Activated naive CD8-positive, alpha-beta T cell (primary cell): ENCODE measurements around the gene TSPAN8.
"Not testable (repeated sequence)": the region's sequence is repeated elsewhere in the genome, so short reads cannot be mapped to it uniquely, and the experiment has no call there.

ENCODE experiments used
- H3K27ac Mint-ChIP-seq: one replicate; pipeline ENCODE4 v1.8.0; 2021; ENCODE audit warnings: mixed read lengths
- H3K27me3 Mint-ChIP-seq: one replicate; pipeline ENCODE4 v1.8.0; 2021; ENCODE audit warnings: mixed read lengths
- H3K36me3 Mint-ChIP-seq: one replicate; pipeline ENCODE4 v1.8.0; 2021; ENCODE audit warnings: mixed read lengths
- H3K4me1 Mint-ChIP-seq: one replicate; pipeline ENCODE4 v1.8.0; 2021; ENCODE audit warnings: low read depth, mixed read lengths
- H3K4me3 Mint-ChIP-seq: one replicate; pipeline ENCODE4 v1.8.0; 2021; ENCODE audit warnings: mild to moderate bottlenecking, mixed read lengths
- H3K9me3 Mint-ChIP-seq: one replicate; pipeline ENCODE4 v1.8.0; 2021; ENCODE audit warnings: low read depth, mixed read lengths

TSPAN8 gene

GRCh38 chr12:71152851-71153250 is 4.9 kb downstream of the TSPAN8 start:
- Mint-ChIP-seq H3K27ac (no peak overlapping the region), H3K36me3 (no peaks in the 10 kb centered on the region), H3K27me3 (no peaks in the 10 kb centered on the region), H3K4me3 (no peak overlapping the region), H3K9me3 (no peaks in the 10 kb centered on the region), H3K4me1 (no peaks in the 10 kb centered on the region)

- not testable (repeated sequence) for H3K27me3 Mint-ChIP-seq, H3K4me3 Mint-ChIP-seq, H3K27ac Mint-ChIP-seq, H3K4me1 Mint-ChIP-seq, H3K36me3 Mint-ChIP-seq, H3K9me3 Mint-ChIP-seq
Measured at GRCh38 chr12:71150041-71150440, 7.8 kb downstream of the TSPAN8 start.

- Mint-ChIP-seq H3K27ac (no peak overlapping the region), H3K27me3 (no peaks in the 10 kb centered on the region), H3K9me3 (no peaks in the 10 kb centered on the region), H3K36me3 (no peaks in the 10 kb centered on the region), H3K4me3 (no peak overlapping the region), H3K4me1 (no peaks in the 10 kb centered on the region)
Measured at GRCh38 chr12:71144682-71145081, 13.1 kb downstream of the TSPAN8 start.

- H3K27ac Mint-ChIP-seq: no peak overlapping the region
- H3K9me3 Mint-ChIP-seq: no peaks in the 10 kb centered on the region
- H3K4me1 Mint-ChIP-seq: no peaks in the 10 kb centered on the region
- H3K27me3 Mint-ChIP-seq: no peaks in the 10 kb centered on the region
- H3K36me3 Mint-ChIP-seq: no peaks in the 10 kb centered on the region
- no peak overlapping the region for H3K4me3 Mint-ChIP-seq
Measured at GRCh38 chr12:71142956-71143355, 14.8 kb downstream of the TSPAN8 start.

- no peaks in the 10 kb centered on the region for H3K4me1 Mint-ChIP-seq
- H3K27ac Mint-ChIP-seq: no peak overlapping the region
- H3K4me3 Mint-ChIP-seq: no peak overlapping the region
- no peaks in the 10 kb centered on the region for H3K36me3 Mint-ChIP-seq
- H3K27me3 Mint-ChIP-seq: no peaks in the 10 kb centered on the region
- no peaks in the 10 kb centered on the region for H3K9me3 Mint-ChIP-seq
Measured at GRCh38 chr12:71142016-71142415, 15.8 kb downstream of the TSPAN8 start.

GRCh38 chr12:71141378-71141926 is 16.3 kb downstream of the TSPAN8 start:
- H3K4me1 Mint-ChIP-seq: no peaks in the 10 kb centered on the region
- no peaks in the 10 kb centered on the region for H3K36me3 Mint-ChIP-seq

GRCh38 chr12:71139153-71139735 is 18.6 kb downstream of the TSPAN8 start:
- no peak overlapping the region for H3K4me3 Mint-ChIP-seq
- no peaks in the 10 kb centered on the region for H3K9me3 Mint-ChIP-seq
- H3K27me3 Mint-ChIP-seq: no peaks in the 10 kb centered on the region
- H3K36me3 Mint-ChIP-seq: no peaks in the 10 kb centered on the region
- H3K27ac Mint-ChIP-seq: no peak overlapping the region
- no peaks in the 10 kb centered on the region for H3K4me1 Mint-ChIP-seq

More at GRCh38 chr12:71141378-71141926, 16.3 kb downstream of the TSPAN8 start:
- Mint-ChIP-seq H3K27me3 (no peaks in the 10 kb centered on the region), H3K9me3 (no peaks in the 10 kb centered on the region), H3K27ac (no peak overlapping the region), H3K4me3 (no peak overlapping the region)

GRCh38 chr12:71138011-71138410 is 19.8 kb downstream of the TSPAN8 start:
- Mint-ChIP-seq H3K9me3 (no peaks in the 10 kb centered on the region), H3K4me3 (no peak overlapping the region), H3K36me3 (no peaks in the 10 kb centered on the region), H3K27ac (no peak overlapping the region), H3K27me3 (no peaks in the 10 kb centered on the region), H3K4me1 (no peaks in the 10 kb centered on the region)

GRCh38 chr12:71135812-71136176 is 22.0 kb downstream of the TSPAN8 start:
- Mint-ChIP-seq H3K36me3 (no peaks in the 10 kb centered on the region), H3K27ac (no peak overlapping the region), H3K9me3 (no peaks in the 10 kb centered on the region), H3K4me1 (no peaks in the 10 kb centered on the region), H3K4me3 (no peak overlapping the region), H3K27me3 (peaks cover 1% of the 10 kb centered on the region)

GRCh38 chr12:71135077-71135811 is 22.6 kb downstream of the TSPAN8 start:
- Mint-ChIP-seq H3K4me1 (no peaks in the 10 kb centered on the region), H3K27ac (no peak overlapping the region), H3K9me3 (no peaks in the 10 kb centered on the region)

GRCh38 chr12:71134405-71134804 is 23.4 kb downstream of the TSPAN8 start:
- H3K36me3 Mint-ChIP-seq: no peaks in the 10 kb centered on the region
- no peak overlapping the region for H3K27ac Mint-ChIP-seq

More at GRCh38 chr12:71135077-71135811, 22.6 kb downstream of the TSPAN8 start:
- Mint-ChIP-seq H3K36me3 (no peaks in the 10 kb centered on the region), H3K27me3 (peaks cover 1% of the 10 kb centered on the region), H3K4me3 (no peak overlapping the region)

GRCh38 chr12:71130521-71131069 is 27.2 kb downstream of the TSPAN8 start:
- H3K9me3 Mint-ChIP-seq: no peaks in the 10 kb centered on the region
- no peaks in the 10 kb centered on the region for H3K4me1 Mint-ChIP-seq

More at GRCh38 chr12:71134405-71134804, 23.4 kb downstream of the TSPAN8 start:
- Mint-ChIP-seq H3K4me1 (no peaks in the 10 kb centered on the region), H3K4me3 (no peak overlapping the region), H3K27me3 (peaks cover 1% of the 10 kb centered on the region), H3K9me3 (no peaks in the 10 kb centered on the region)

GRCh38 chr12:71129364-71129763 is 28.4 kb downstream of the TSPAN8 start:
- no peaks in the 10 kb centered on the region for H3K4me1 Mint-ChIP-seq
- H3K27me3 Mint-ChIP-seq: peaks cover 1% of the 10 kb centered on the region

More at GRCh38 chr12:71130521-71131069, 27.2 kb downstream of the TSPAN8 start:
- Mint-ChIP-seq H3K36me3 (no peaks in the 10 kb centered on the region), H3K4me3 (no peak overlapping the region), H3K27ac (no peak overlapping the region), H3K27me3 (peaks cover 1% of the 10 kb centered on the region)

GRCh38 chr12:71128191-71128788 is 29.5 kb downstream of the TSPAN8 start:
- Mint-ChIP-seq H3K27ac (no peak overlapping the region), H3K4me3 (no peak overlapping the region), H3K27me3 (peaks cover 1% of the 10 kb centered on the region), H3K36me3 (no peaks in the 10 kb centered on the region), H3K4me1 (no peaks in the 10 kb centered on the region), H3K9me3 (no peaks in the 10 kb centered on the region)

More at GRCh38 chr12:71129364-71129763, 28.4 kb downstream of the TSPAN8 start:
- no peaks in the 10 kb centered on the region for H3K36me3 Mint-ChIP-seq
- no peak overlapping the region for H3K27ac Mint-ChIP-seq
- H3K4me3 Mint-ChIP-seq: no peak overlapping the region
- no peaks in the 10 kb centered on the region for H3K9me3 Mint-ChIP-seq

GRCh38 chr12:71125949-71126348 is 31.9 kb downstream of the TSPAN8 start:
- H3K4me1 Mint-ChIP-seq: no peaks in the 10 kb centered on the region
- no peak overlapping the region for H3K27ac Mint-ChIP-seq
- H3K9me3 Mint-ChIP-seq: no peaks in the 10 kb centered on the region
- H3K27me3 Mint-ChIP-seq: no peaks in the 10 kb centered on the region
- no peaks in the 10 kb centered on the region for H3K36me3 Mint-ChIP-seq
- no peak overlapping the region for H3K4me3 Mint-ChIP-seq
